ENCODE data around the gene BRPF1.

DNA sequence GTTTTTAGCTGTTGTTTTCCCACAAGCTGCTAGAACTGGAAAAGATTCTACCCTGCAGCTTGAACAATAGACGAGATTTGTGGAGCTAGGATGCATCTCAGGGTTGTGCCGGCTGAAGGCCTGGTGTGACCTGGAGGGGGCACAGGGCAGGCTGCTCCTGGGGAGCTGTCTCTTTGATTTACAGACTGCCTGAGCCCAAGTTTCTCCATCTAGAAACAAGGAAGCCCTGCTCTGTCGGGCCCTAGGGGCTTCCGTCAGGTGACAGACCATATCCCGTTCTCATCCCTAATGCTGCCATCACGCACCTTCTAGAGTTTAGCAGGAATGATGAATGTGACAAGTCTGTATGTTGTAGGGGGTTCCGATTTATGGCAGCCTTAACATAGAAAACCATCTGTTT lies 35.8 kb upstream of the BRPF1 start:
- TF ChIP-seq, protein P1, sequence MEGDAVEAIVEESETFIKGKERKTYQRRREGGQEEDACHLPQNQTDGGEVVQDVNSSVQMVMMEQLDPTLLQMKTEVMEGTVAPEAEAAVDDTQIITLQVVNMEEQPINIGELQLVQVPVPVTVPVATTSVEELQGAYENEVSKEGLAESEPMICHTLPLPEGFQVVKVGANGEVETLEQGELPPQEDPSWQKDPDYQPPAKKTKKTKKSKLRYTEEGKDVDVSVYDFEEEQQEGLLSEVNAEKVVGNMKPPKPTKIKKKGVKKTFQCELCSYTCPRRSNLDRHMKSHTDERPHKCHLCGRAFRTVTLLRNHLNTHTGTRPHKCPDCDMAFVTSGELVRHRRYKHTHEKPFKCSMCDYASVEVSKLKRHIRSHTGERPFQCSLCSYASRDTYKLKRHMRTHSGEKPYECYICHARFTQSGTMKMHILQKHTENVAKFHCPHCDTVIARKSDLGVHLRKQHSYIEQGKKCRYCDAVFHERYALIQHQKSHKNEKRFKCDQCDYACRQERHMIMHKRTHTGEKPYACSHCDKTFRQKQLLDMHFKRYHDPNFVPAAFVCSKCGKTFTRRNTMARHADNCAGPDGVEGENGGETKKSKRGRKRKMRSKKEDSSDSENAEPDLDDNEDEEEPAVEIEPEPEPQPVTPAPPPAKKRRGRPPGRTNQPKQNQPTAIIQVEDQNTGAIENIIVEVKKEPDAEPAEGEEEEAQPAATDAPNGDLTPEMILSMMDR (IDR thresholded peaks at IDR 0.05), result no peak
- TF ChIP-seq EZH2 (IDR thresholded peaks at IDR 0.05), result no peak
- TF ChIP-seq EZH2phosphoT487 (IDR thresholded peaks at IDR 0.05), result no peak
